Right lobe of liver (tissue), 6 donors: Measurements from ENCODE around the gene ZCCHC17. TPM values are rescaled to one million over a fixed set of nuclear protein-coding genes. Genes with fewer than 3 reads are reported as not detected.

ENCODE experiments used
- ATAC-seq, 4 donors: fragments of 200-7000 bp; cut with Tn5 transposase; one replicate each; pipeline ENCODE4 v1.9.1; 2020; ENCODE audit warnings: mild to moderate bottlenecking in 4 of 4, moderate library complexity in 4 of 4
- DNase-seq, 3 donors: peaks; one replicate each; pipeline ENCODE4 v3.0.0-alpha.2; 2020
- H3K27ac ChIP-seq, 3 donors: fragments of 200-600 bp; one replicate each; pipeline ENCODE4 v1.8.0; 2022
- H3K27me3 ChIP-seq, 2 donors: fragments of 200-600 bp; one replicate each; pipeline ENCODE4 v1.8.0; 2022
- H3K36me3 ChIP-seq, 4 donors: fragments of 200-600 bp; sonication (generic) in 1 of 4; one replicate each; pipeline versions ENCODE4 v1.5.1 to v1.8.0; 2017 to 2022; ENCODE audit warnings: control low read depth in 1 of 4
- H3K4me1 ChIP-seq, 4 donors: fragments of 200-600 bp; sonication (generic) in 1 of 4; one replicate each; pipeline versions ENCODE4 v1.5.1 to v1.8.0; 2017 to 2022; ENCODE audit warnings: control low read depth in 1 of 4
- H3K4me3 ChIP-seq, 3 donors: fragments of 200-600 bp; one replicate each; pipeline ENCODE4 v1.8.0; 2022
- H3K9me3 ChIP-seq, 4 donors: fragments of 200-600 bp; sonication (generic) in 1 of 4; one replicate each; pipeline versions ENCODE4 v1.5.1 to v1.8.0; 2017 to 2022; ENCODE audit warnings: control low read depth in 1 of 4
- CTCF ChIP-seq, 4 donors: fragments of 200-600 bp in 3 of 4; fragments of 450-650 bp in 1 of 4; IDR thresholded peaks; one replicate each; pipeline versions ENCODE4 v1.5.1 to v1.8.0; 2016 to 2022; ENCODE audit warnings: antibody characterized with exemption in 4 of 4, mild to moderate bottlenecking in 2 of 4
- POLR2A ChIP-seq: fragments of 450-650 bp; IDR thresholded peaks from one replicate; pipeline ENCODE4 v1.6.1; 2017; ENCODE audit warnings: antibody characterized with exemption, mild to moderate bottlenecking
- WGBS: methylation state at CpG from one replicate; pipeline ENCODE4 v1.1.6; 2018; ENCODE audit warnings: low coverage, low lambda C conversion rate; ENCODE audit not compliant: insufficient coverage; ENCODE audit errors: missing lambda C conversion rate; 5-methylcytosine and 5-hydroxymethylcytosine counted together
- intact Hi-C, 2 donors: fragments of 100-400 bp; cut with DNase I; formaldehyde crosslinking; loops; one replicate each; pipeline versions ENCODE4 v1.11.2 to v1.14.1; 2022
- long read RNA-seq: library from polyadenylated mRNA; unstranded; transcript quantifications from one replicate; pipeline ENCODE4 v2.0.0, GENCODE V29; 2019
- total RNA-seq, 6 experiments: library from RNA; depleted of rRNA in 2 of 6; stranded (reverse); fragments of >200 nt in 2 of 6; fragmentation: NEBNext Ultra II Directional in 3 of 6; extraction: Animal tissue kit (Norgen Biotek cat#: 25700) in 3 of 6; gene quantifications; one replicate each; pipeline versions ENCODE4 v1.1.0 to v1.2.4, GENCODE V29; 2016 to 2023
- donor health status: DM: no; HTN: yes; CAD: no.
- donor health status: DM: no; HTN: no; CAD: no.
- donor health status: DM: no; HTN: no; CAD: no.
- donor health status: DM: no; HTN: yes; CAD: no.
- donor health status: DM: no; HTN: yes; CAD: no.

ZCCHC17 gene, protein sequence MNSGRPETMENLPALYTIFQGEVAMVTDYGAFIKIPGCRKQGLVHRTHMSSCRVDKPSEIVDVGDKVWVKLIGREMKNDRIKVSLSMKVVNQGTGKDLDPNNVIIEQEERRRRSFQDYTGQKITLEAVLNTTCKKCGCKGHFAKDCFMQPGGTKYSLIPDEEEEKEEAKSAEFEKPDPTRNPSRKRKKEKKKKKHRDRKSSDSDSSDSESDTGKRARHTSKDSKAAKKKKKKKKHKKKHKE
- total RNA-seq: 1 to 10 TPM; 6.3 to 9.9 (median 7.3) TPM
- long read RNA-seq, partial matches to known transcripts: 8 of 8 reads
- long read RNA-seq, other reads (novel, unspliced or antisense): 0 of 8 reads

DNA sequence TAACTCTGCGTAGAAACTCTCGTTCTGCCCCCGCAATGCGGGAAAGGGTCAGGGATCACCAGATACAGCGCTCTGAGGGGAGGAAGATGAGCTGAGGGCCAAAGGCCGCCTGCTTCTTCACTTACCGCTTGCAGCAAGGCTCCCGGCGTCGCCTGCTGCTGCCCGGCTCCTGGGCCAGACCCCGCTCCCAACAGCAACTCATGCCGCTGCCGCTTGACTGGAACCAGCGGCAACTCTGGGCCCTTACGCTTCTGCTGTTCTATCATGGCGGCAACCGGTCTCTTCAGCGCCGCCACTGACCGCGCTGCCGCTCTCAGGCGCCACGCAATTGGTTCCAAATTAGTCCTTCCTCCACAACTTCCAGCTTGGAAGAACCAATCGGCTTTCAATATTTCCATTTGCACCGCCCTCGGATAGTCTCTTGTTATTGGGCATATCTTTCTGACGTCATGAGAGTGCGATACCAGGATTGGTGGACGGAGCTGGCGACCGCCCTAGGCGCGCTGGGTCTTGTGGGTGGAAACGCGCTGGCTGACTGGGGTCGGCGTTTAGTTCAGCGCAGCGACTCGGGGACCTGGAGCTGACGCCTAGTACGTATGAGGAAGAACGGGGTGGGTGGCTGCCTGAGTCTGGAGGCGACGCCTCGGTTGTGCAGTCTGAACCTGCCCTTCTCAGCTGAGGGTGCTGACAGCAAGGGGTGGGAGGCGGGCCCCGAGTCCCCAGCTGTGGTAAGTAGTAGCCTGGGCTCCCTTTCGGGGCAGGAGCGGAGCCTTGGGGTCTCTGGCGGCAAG is at the start of gene ZCCHC17, which contains the start of gene SNRNP40:
TSS of gene ZCCHC17 (plus strand) at position 547 of the 791 bp plus-strand sequence. CDS start 13,067 bp downstream, outside the sequence.
TSS of gene SNRNP40 (minus strand) at position 303 of the 791 bp plus-strand sequence. CDS start at position 266, 37 bp downstream.
- TF ChIP-seq CTCF (IDR thresholded peaks at IDR 0.05): peak in 2 of 4 donors; percentile 31 to 38
- TF ChIP-seq POLR2A: peak; percentile 81
- DNase-seq (peak; percentile 92 to 96 (median 94)), ATAC-seq (peak; percentile 98 to 99 (median 98))
- peaks cover 0 to 12% (median 3%) of the 10 kb centered on the region in 4 donors for H3K4me1 ChIP-seq
- peak within 1 kb of the TSS; percentile 65 to 86 (median 77) for H3K27ac ChIP-seq
- H3K36me3 ChIP-seq: peaks cover 0 to 17% (median 5%) of the 10 kb centered on the region in 4 donors
- no peaks in the 10 kb centered on the region for H3K9me3 ChIP-seq
- no peaks in the 10 kb centered on the region for H3K27me3 ChIP-seq
- peak within 1 kb of the TSS; percentile 89 to 96 (median 89) for H3K4me3 ChIP-seq
- 0% methylated on average over 26 of the region's 53 CpGs for WGBS
- intact Hi-C loops: no loop called here

DNA sequence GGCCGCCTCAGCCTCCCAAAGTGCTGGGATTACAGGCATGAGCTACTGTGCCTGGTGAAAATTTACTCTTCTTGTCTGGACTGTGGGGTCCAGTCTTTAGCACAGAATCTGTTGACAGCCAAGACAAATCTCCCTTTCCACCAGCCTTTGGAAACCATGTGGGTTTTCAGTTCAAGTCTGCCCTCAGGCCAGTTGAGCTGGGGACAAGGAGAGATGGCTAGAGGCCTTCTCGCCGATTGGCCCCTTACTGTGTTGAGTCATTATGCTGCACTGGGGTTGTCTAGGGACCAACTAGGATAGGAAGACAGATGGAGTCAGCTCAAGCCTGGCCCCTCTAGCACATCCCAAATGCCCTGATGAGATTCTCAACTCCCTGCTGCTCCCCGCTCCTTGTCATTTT is 48.6 kb upstream of the ZCCHC17 start:
- Histone ChIP-seq H3K9me3 (no peaks in the 10 kb centered on the region), H3K27me3 (no peaks in the 10 kb centered on the region), H3K36me3 (no peaks in the 10 kb centered on the region), H3K4me3 (no peak overlapping the region), H3K27ac (no peak overlapping the region), H3K4me1 (no peaks in the 10 kb centered on the region)
- ATAC-seq (no peak), DNase-seq (no peak)
- TF ChIP-seq CTCF (IDR thresholded peaks at IDR 0.05) (no peak), POLR2A (no peak)
- intact Hi-C loops: no loop called here
- WGBS: 100% methylated on average over 2 of the region's 4 CpGs

DNA sequence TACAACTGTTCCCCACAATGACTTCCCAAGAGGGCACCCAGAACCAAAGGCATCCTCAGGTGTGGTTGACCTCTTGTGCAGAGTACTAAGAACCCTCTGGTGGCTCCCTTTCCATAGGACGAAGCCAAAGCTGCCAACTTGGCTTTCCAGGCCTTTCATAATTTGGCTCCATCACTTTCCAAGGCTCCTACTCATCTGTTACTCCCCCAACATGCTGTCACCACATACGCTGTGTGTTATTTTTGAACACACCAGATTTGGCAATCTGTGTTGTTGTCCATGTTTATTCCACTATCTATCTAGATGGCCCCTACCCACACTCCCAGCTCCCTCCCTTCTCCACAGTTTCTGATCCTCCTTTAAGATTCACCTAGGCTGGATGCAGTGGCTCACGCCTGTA is 47.0 kb upstream of the ZCCHC17 start:
- intact Hi-C loops: no loop called here
- WGBS: 86% methylated on average over 3 of the region's 3 CpGs
- Histone ChIP-seq H3K36me3 (no peaks in the 10 kb centered on the region), H3K9me3 (no peaks in the 10 kb centered on the region), H3K4me1 (no peaks in the 10 kb centered on the region), H3K27ac (no peak overlapping the region), H3K27me3 (no peaks in the 10 kb centered on the region), H3K4me3 (no peak overlapping the region)
- no peak for TF ChIP-seq POLR2A
- TF ChIP-seq CTCF (IDR thresholded peaks at IDR 0.05): no peak
- DNase-seq: no peak
- ATAC-seq: no peak

- Histone ChIP-seq H3K36me3 (peaks cover 0 to 33% (median 15%) of the 10 kb centered on the region in 4 donors), H3K4me3 (no peak overlapping the region), H3K4me1 (no peaks in the 10 kb centered on the region), H3K27me3 (no peaks in the 10 kb centered on the region), H3K9me3 (no peaks in the 10 kb centered on the region), H3K27ac (no peak overlapping the region)
- intact Hi-C loops: no loop called here
- TF ChIP-seq CTCF (IDR thresholded peaks at IDR 0.05): no peak
- no peak for TF ChIP-seq POLR2A
- ATAC-seq (no peak), DNase-seq (no peak)
- WGBS: no CpG with 5 or more reads among the region's 1 CpG
Measured at GRCh38 chr1:31257213-31257612, 39.6 kb upstream of the ZCCHC17 start.
